PFSK-1 (cell line): Measurements from ENCODE around the gene SLC22A23.

Experiments used
- FOXP2 ChIP-seq: optimal IDR thresholded peaks from 2 replicates; pipeline ENCODE3; 2011; ENCODE audit warnings: borderline replicate concordance, control low read depth, inconsistent platforms; ENCODE audit not compliant: insufficient read depth; ENCODE audit errors: extremely low read length, extremely low read depth
- POLR2AphosphoS5 ChIP-seq: IDR thresholded peaks from 2 replicates; pipeline ENCODE4 v1.6.1; 2012; ENCODE audit warnings: low read depth, mild to moderate bottlenecking, control low read depth, low read length, moderate library complexity
- REST ChIP-seq, 2 experiments: IDR thresholded peaks; 2 replicates each; pipeline versions ENCODE4 v1.6.1 to v1.8.0; 2011 to 2012; ENCODE audit warnings: low read depth in 2 of 2, low read length in 2 of 2, control low read depth in 1 of 2, inconsistent platforms in 1 of 2, mild to moderate bottlenecking in 1 of 2, moderate library complexity in 1 of 2; ENCODE audit not compliant: insufficient read depth in 1 of 2
- SIN3A ChIP-seq: IDR thresholded peaks from 2 replicates; pipeline ENCODE4 v1.6.1; 2012; ENCODE audit warnings: mild to moderate bottlenecking, low read length, moderate library complexity, borderline replicate concordance; ENCODE audit not compliant: insufficient read depth
- TAF1 ChIP-seq: IDR thresholded peaks from 2 replicates; pipeline ENCODE4 v1.6.1; 2012; ENCODE audit warnings: low read length, control low read depth, borderline replicate concordance; ENCODE audit not compliant: insufficient read depth

Gene SLC22A23

GRCh38 chr6:3297909-3298308 is 158.9 kb downstream of the SLC22A23 start:
- TF ChIP-seq FOXP2, result no peak
- TF ChIP-seq SIN3A, result no peak
- TF ChIP-seq TAF1, result no peak
- no peak for TF ChIP-seq POLR2AphosphoS5
- no peak for TF ChIP-seq REST (IDR thresholded peaks at IDR 0.05; ENCODE audit: insufficient read depth in 1 of 2, low read depth in 2 of 2, low read length in 2 of 2)

GRCh38 chr6:3297006-3297405 is 159.8 kb downstream of the SLC22A23 start:
- TF ChIP-seq REST (IDR thresholded peaks at IDR 0.05; ENCODE audit: insufficient read depth in 1 of 2, low read depth in 2 of 2, low read length in 2 of 2), result no peak
- no peak for TF ChIP-seq POLR2AphosphoS5
- TF ChIP-seq TAF1, result no peak
- no peak for TF ChIP-seq SIN3A

GRCh38 chr6:3296537-3296936 is 160.3 kb downstream of the SLC22A23 start:
- TF ChIP-seq POLR2AphosphoS5 (no peak), FOXP2 (no peak), SIN3A (no peak), REST (IDR thresholded peaks at IDR 0.05; ENCODE audit: insufficient read depth in 1 of 2, low read depth in 2 of 2, low read length in 2 of 2) (no peak), TAF1 (no peak)

- TF ChIP-seq TAF1 (no peak), FOXP2 (no peak), SIN3A (no peak)
These were observed 160.8 kb downstream of the SLC22A23 start for GRCh38 chr6:3296078-3296477.

- TF ChIP-seq FOXP2, result no peak
- no peak for TF ChIP-seq TAF1
- TF ChIP-seq REST (IDR thresholded peaks at IDR 0.05; ENCODE audit: insufficient read depth in 1 of 2, low read depth in 2 of 2, low read length in 2 of 2), result no peak
- no peak for TF ChIP-seq SIN3A
- no peak for TF ChIP-seq POLR2AphosphoS5
These were observed 161.7 kb downstream of the SLC22A23 start for GRCh38 chr6:3294921-3295871.
